ES-I3 (cell line): Measurements from ENCODE around the gene CDX2.

Experiments used
- H3K36me3 ChIP-seq: 2 replicates; pipeline ENCODE4 v1.6.1; 2013; ENCODE audit warnings: mild to moderate bottlenecking, low read length, control low read depth, moderate library complexity; ENCODE audit not compliant: insufficient read depth
- H3K4me1 ChIP-seq: 2 replicates; pipeline ENCODE4 v1.6.1; 2013; ENCODE audit warnings: mild to moderate bottlenecking, control low read depth, low read length; ENCODE audit not compliant: insufficient read depth
- H3K9ac ChIP-seq: 2 replicates; pipeline ENCODE4 v1.6.1; 2013; ENCODE audit warnings: low read depth, mild to moderate bottlenecking, low read length, moderate library complexity
- H3K9me3 ChIP-seq: 2 replicates; pipeline ENCODE4 v1.6.1; 2013; ENCODE audit warnings: mild to moderate bottlenecking, low read length, moderate library complexity; ENCODE audit not compliant: control insufficient read depth, insufficient read depth

The CDX2 gene

GRCh38 chr13:27963491-27963890, 5.6 kb downstream of the CDX2 start:
- no peaks in the 10 kb centered on the region for H3K9me3 ChIP-seq
- H3K9ac ChIP-seq = no peak overlapping the region
- H3K4me1 ChIP-seq = peaks cover 17% of the 10 kb centered on the region
- no peaks in the 10 kb centered on the region for H3K36me3 ChIP-seq

- H3K9me3 ChIP-seq = no peaks in the 10 kb centered on the region
- no peaks in the 10 kb centered on the region for H3K36me3 ChIP-seq
- peaks cover 17% of the 10 kb centered on the region for H3K4me1 ChIP-seq
- H3K9ac ChIP-seq = no peak overlapping the region
Measured at GRCh38 chr13:27962982-27963381, 6.1 kb downstream of the CDX2 start.

- Histone ChIP-seq H3K36me3 (no peaks in the 10 kb centered on the region), H3K9me3 (no peaks in the 10 kb centered on the region), H3K4me1 (peaks cover 17% of the 10 kb centered on the region), H3K9ac (no peak overlapping the region)
Measured at GRCh38 chr13:27962128-27962841, 6.8 kb downstream of the CDX2 start.

- no peaks in the 10 kb centered on the region for H3K9me3 ChIP-seq
- peaks cover 17% of the 10 kb centered on the region for H3K4me1 ChIP-seq
- no peaks in the 10 kb centered on the region for H3K36me3 ChIP-seq
- H3K9ac ChIP-seq = no peak overlapping the region; the same call in 1 of the 2 replicates
Measured at GRCh38 chr13:27961227-27962085, 7.7 kb downstream of the CDX2 start.

GRCh38 chr13:27960362-27961226, 8.5 kb downstream of the CDX2 start:
- H3K9me3 ChIP-seq = no peaks in the 10 kb centered on the region
- peak overlapping the region; percentile 28; the same call in 1 of the 2 replicates for H3K9ac ChIP-seq
- no peaks in the 10 kb centered on the region for H3K36me3 ChIP-seq
- H3K4me1 ChIP-seq = peaks cover 15% of the 10 kb centered on the region

GRCh38 chr13:27959976-27960361, 9.1 kb downstream of the CDX2 start:
- H3K9me3 ChIP-seq = no peaks in the 10 kb centered on the region
- no peak overlapping the region; the same call in 1 of the 2 replicates for H3K9ac ChIP-seq
- H3K36me3 ChIP-seq = no peaks in the 10 kb centered on the region
- peaks cover 10% of the 10 kb centered on the region for H3K4me1 ChIP-seq

GRCh38 chr13:27956576-27957300, 12.4 kb downstream of the CDX2 start:
- Histone ChIP-seq H3K36me3 (no peaks in the 10 kb centered on the region), H3K4me1 (peaks cover 3% of the 10 kb centered on the region), H3K9ac (no peak overlapping the region), H3K9me3 (no peaks in the 10 kb centered on the region)

GRCh38 chr13:27955014-27955591, 14.0 kb downstream of the CDX2 start:
- H3K9ac ChIP-seq = no peak overlapping the region
- H3K36me3 ChIP-seq = no peaks in the 10 kb centered on the region
- H3K9me3 ChIP-seq = no peaks in the 10 kb centered on the region
- H3K4me1 ChIP-seq = no peaks in the 10 kb centered on the region

GRCh38 chr13:27954406-27954851, 14.7 kb downstream of the CDX2 start:
- no peaks in the 10 kb centered on the region for H3K4me1 ChIP-seq
- peak overlapping the region; percentile 64; the same call in 1 of the 2 replicates for H3K9ac ChIP-seq
- H3K36me3 ChIP-seq = no peaks in the 10 kb centered on the region
- no peaks in the 10 kb centered on the region for H3K9me3 ChIP-seq

GRCh38 chr13:27953676-27954405, 15.3 kb downstream of the CDX2 start:
- Histone ChIP-seq H3K9ac (peak overlapping the region; percentile 64; the same call in 1 of the 2 replicates), H3K36me3 (no peaks in the 10 kb centered on the region), H3K9me3 (no peaks in the 10 kb centered on the region), H3K4me1 (no peaks in the 10 kb centered on the region)

GRCh38 chr13:27952876-27953675, 16.0 kb downstream of the CDX2 start:
- no peaks in the 10 kb centered on the region for H3K4me1 ChIP-seq
- H3K36me3 ChIP-seq = no peaks in the 10 kb centered on the region
- H3K9ac ChIP-seq = peak overlapping the region; percentile 64; the same call in 1 of the 2 replicates
- no peaks in the 10 kb centered on the region for H3K9me3 ChIP-seq

GRCh38 chr13:27942972-27943371, 26.1 kb downstream of the CDX2 start:
- H3K9me3 ChIP-seq = no peaks in the 10 kb centered on the region; the same call in 1 of the 2 replicates
- no peaks in the 10 kb centered on the region for H3K36me3 ChIP-seq
- H3K9ac ChIP-seq = no peak overlapping the region
- H3K4me1 ChIP-seq = no peaks in the 10 kb centered on the region
